ENCODE results near the gene GPHN.
"Not testable (repeated sequence)": the region's sequence is repeated elsewhere in the genome, so short reads cannot be mapped to it uniquely, and the experiment has no call there.

The GPHN gene

DNA sequence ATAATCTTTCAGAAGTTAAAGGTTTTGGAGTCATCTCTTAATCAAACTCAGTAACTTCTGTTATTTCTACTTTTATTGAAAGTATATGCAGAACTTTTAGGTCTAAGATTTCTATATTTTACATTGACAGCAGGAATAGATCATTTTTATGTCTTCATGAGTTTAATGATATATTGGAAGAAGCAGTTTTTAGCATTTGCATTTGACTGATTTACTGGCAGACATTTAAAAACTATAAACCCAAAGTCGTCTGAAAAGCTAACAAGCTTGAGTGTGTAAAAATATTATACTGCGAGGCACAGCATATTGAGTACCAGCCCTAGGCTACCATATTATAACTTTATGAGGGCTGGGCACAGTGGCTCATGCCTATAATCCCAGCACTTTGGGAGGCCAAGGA is 467.3 kb downstream of the GPHN start:
- DNase-seq = no peak

DNA sequence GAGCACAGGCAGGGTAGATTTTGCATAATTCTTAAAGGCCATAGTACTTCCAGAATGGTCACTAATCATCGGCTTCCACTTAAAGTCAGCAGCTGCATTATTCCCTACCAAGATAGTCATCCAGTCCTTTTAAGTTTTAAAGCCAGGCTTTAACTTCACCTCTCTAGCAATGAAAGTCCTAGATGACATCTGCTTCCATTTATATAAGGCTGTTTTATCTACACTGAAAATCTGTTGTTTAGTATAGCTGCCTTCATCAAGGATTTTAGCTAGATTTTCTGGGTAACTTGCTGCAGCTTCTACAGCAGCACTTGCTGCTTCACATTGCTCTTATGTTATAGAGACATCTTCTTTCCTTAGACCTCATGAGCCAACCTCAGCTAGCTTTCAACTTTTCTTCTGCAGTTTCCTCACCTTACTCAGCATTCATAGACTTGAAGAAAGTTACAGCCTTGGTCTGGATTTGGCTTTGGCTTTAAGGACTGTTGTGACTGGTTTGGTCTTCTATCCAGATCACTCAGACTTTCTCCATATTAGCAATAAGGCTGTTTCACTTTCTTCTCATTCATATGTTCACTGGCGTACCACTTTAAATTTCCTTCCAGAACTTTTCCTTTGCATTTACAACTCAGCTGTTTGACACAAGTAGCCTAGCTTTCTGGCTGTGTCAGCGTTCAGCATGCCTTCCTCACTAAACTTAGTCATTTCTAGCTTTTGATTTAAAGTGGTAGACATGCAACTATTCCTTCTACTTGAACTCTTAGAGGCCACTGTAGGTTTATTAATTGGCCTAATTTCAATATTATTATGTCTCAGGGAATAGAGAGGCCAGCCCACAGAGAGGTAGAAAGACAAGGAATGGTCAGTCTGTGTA is 471.4 kb downstream of the GPHN start:
- no peak for DNase-seq

DNA sequence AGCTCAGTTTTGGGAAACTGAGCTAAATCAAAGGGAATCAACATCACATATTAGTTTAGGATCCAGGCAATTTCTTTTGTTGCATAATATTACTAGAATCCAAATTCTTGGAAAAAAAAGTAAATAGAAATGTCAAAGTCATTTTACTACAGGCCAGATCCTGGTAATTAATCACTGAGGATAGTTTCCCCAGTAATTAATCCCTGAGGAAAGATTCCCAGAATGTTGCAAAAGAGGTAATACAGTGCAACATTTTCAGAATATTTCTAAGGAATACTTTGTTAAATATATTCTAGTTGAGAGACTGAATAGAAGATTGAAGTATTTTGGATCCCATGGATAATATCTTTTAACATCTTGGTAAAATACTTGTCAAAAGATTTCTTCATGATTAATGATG is 474.3 kb downstream of the GPHN start:
- DNase-seq = no peak

DNA sequence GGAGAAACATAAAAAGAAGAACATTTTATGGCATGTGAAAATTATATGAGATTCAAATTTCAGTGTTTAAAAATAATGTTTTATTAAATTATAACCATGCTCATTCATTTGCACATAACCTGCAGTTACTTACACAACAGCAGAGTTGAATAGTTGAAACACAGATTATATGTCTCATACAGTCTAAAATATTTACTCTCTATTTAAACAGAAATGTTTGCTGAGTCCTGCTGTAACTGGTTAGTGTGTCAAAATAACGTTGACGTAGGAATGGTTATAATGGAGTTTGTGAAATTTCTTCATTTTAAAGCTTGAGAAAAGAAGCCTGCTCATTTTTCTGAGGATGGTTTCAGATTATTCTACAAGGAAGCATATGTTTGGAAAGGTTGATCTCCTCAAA is 484.8 kb downstream of the GPHN start:
- no peak for DNase-seq

DNA sequence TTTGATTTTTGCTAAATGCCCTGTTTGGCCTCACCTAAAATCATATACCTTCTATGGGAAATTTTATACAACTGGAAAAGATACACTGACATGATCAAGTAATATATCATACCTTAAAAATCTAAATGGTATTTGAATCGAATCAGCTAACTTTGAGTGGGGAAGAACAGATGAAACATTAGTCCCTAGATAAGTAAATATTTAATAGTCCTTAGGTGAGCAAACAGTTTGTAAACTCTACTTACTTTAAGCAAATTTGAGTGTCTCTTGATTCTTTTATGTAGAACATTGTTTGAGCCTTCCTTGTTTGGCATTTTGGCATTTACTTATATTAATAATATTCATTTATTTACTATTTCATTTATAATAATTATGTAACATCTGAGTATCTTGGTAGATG is 485.6 kb downstream of the GPHN start:
- no peak for DNase-seq

DNA sequence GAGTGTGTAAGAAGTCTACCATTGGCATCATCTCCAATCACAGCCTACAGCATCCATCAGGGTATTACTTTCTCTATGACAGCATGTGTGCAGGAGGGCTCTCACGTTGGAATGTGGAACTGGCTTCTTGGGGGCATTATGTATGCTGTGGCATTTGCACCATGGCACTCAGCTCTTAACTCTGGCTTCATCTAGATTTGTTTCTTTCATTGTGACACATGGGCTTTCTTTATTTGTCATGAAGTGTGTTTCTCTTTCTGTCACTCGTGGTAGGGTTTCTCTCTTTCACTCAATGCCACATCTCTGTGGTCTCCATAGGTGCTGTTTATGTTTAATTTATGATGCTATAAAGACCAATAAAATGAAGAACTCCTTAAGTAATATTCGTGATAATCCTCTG is 490.1 kb downstream of the GPHN start:
- no peak for DNase-seq

DNA sequence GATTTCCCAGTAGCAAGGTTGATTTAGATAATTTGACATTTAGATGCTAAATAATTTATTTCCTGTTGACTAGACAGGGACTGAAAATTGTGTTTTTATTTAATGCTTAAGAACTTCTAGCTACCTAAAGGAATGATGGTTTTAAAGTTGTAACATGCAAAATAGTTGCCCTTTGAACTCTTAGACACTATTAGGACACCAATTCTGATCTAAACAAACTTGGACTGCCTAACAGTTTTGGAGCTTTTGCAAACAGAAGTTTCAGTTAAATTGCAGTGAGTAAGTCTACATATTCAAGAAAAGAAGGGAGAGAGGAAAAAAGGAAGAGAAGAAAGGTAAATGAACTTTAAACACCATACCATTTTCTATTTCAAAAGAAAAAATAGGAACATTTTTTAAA is 492.0 kb downstream of the GPHN start:
- no peak for DNase-seq

DNA sequence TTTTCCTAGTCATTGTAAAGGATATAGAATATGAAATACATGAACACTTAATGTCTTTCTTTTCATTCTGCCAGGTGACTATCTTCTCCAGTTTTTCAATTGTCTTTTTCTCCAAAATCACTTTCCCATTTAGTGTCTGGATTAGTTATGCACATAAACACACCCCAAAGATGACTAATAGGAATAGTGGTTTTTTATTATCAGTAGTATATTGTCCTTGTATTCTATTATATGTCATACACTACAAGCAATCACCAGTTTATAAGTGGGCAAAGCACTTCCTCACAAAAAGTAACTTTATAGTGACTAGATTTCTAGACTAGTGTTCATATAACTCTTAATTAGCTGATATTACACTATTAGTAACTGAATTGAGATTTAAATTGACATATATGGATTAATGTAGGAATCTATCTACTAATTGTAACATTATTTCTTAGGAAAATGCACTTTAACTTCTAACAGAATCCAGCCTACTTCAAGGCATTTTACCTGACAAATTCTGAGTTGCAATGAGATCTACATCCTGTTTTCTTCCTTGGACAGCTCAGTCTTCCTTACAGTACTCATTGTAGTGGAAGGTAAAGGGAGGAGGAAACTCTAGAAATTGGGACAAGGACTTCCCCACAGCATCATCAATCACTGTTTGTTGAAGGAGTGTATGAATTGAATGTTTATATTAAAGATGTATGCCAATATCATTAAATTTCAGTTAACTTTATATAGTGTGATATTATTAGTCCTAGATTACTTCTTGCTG is 495.2 kb downstream of the GPHN start:
- no peak for DNase-seq

DNA sequence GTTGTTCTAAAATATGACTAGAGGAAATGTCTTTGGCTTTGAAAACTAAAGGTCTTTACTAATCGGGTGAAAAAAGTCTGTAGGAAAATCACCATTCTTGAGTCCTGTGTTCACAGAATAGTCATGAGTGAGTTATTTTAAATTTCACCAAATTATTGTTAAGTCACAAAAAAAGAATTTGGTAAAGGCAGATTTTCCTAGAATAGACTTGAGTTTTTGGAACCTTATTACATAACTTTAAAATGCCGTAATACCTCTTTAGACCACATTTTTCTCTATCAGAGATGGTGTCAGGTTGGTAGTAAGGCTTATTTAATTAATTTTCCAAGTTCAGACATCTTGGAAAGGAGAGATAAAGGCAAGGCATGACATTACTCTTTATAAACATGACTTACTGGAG is 496.6 kb downstream of the GPHN start:
- DNase-seq = no peak

DNA sequence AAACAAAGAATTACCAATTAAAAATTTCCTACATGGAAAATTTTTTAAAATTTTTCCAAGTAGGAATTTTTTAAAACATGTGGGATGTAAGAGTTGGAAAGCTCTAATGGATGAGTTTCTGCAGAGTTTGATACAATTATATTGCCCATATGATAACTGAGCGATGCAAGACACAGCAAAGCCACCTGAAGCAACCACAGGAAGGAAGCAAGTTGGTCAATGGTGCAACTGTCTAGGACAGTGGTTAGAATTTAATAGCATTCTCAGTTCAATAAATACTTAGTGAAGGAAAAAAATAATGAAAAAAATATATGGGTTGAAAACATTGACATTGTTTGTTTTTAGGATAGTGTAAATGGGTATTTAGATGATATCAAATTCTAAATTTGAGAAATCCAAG is 502.7 kb downstream of the GPHN start:
- no peak for DNase-seq

DNA sequence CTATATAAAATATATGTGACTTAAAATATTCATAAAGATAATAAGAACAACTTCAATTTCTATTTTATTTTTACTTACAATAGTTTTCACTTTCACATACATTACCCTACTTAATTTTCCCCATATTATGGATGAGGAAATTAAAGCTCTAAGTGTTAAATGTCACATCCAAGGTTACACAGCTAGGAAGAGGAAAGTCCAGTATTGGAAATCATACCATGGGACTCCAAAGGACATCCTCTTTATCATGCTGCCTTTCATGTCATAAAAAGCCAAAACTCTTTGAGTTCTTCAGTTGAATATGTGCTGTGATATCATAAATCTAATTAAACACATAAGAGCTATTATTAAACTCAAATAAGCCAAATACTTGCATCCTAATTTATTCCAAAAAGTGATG is 508.9 kb downstream of the GPHN start:
- no peak for DNase-seq

DNA sequence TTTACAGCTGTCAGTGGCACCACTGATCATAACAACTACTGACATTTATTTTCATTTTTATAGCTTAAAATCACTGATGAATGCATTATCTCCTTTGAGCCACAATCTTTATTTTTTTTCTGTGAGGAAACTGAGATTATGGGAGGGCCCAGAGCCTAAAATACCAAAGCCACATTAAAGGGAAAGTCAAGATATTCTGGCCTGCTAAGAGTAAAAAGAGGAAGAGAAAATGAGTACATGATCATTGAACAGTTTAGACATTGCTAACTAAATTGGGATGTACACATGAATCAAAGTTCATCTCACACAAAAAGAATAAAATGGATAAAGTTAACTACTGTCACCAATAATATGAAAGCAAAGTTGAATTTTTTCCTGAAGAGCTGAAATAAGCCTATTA is 510.8 kb downstream of the GPHN start:
- no peak for DNase-seq

DNA sequence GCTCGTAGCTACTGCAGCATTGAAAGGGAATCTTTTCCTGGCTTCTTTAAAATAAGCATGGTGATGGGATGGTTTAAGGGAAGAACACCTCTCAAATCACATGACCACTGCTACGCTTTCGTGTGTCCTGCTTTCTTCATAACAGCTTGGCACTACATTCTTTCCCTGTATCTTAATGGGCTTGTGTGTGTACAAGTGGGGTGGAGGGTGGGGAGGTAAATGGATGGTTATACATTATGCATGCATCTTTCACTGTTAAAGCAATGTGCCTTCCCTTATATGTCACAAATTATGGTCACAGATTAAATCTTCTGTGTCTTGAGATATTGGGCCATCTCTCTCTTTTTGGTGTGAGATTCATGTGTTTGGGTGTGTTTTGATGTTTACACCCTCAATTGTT is 511.8 kb downstream of the GPHN start:
- DNase-seq = no peak

DNA sequence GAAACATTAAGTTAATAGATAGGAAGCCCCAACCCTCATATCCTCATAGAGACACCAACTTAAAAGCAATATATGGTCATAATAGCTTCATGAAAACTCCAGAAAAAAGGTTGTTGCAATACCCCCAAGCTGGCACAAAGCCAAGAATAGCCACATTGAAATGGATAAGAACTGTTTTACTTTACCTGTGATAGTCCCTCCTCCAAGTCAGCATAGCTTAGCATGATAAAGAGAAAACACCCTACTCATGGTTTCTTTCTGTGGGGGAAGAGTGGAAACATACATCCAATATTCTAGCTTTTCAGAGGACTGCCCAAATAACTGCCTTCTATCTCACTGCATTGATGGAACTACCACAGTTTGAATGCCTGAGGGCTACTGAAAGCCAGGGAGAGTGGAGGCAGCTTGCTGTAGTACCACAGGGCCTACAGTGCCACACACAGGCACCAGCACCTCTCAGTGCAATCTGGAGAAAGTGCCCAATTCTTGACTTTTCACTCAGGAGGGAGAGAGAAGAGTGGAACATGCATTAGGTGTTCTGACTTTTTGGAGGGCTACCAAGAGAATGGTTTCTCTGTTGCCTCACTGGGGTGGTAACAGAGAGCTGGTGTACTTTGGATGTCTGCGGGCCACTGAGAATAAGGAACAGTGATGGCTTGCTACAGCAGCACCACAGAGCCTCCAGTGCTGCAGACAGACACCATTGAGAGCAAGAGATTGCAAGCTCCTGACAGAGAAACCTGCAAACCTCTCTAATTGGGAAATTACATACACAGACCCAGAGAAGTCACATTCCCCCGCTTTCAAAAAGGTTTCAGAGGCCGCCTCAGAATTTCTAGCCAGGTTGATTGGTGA is 524.2 kb downstream of the GPHN start:
- no peak for DNase-seq

DNA sequence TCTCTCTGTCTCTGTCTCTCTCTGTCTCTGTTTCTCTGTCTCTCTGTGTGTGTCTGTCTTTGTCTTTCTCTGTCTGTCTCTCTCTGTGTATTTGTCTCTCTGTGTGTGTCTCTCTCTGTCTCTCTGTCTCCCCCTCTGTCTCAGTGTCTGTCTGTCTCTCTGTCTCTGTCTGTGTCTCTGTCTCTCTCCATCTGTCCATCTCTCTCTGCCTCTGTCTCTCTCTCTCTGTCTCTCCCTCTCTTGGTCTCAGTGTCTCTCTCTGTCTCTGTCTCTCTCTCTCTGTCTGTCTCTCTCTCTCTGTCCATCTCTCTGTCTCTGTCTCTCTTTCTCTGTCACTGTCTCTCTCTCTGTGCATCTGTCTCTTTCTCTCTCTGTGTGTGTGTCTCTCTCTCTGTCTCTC is 537.5 kb downstream of the GPHN start:
- DNase-seq = no peak

DNA sequence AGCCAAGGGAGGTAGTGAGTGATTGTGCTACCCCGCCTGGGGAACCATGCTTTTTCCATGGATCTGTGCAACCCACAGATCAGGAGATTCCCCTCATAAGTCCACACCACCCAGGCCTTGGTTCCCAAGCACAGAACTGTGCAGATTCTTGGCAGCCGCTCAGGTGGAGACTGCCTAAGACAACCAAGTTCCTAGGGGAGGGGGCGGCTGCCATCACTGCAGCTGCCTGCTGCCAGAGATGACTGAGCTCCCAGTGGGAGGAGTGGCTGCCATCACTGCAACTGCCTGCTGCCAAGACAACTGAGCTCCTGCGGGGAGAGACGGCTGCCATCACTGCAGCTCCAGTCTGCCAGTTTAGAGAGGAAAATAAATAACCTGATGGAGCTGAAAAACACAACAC is 542.9 kb downstream of the GPHN start:
- DNase-seq = no peak

DNA sequence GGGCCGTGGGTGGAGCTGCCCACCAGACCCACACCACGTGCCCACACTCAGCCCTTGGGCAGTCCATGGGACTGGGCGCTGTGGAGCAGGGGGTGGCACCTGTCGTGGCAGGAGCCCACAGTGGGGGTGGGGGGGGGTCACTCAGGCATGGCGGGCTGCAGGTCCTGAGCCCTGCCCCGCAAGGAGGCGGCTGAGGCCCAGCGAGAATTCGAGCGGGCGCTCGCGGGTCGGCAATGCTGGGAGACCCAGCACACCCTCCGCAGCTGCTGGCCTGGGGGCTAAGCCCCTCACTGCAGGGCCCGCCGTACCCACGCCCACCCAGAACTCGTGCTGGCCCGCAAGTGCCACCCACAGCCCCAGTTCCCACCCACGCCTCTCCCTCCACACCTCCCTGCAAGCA is 548.7 kb downstream of the GPHN start:
- DNase-seq = no peak

DNA sequence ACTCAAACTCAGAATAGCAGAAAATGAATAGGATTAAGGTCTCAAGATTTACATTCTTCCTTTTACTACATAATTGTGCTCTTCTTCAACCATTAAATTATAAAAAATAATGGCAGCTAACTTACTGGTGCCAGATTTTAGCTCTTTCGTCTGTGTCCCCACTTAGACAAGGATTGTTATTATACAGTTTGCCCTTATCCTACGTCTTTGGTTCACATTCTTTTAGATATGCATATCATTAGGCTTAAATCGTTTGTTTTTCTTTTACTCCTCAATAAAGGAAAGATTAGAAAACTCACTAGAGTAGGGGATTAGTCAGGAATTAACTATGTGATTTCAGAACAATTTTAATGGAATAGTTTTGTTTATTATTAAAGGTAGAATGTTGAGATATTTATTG is 551.6 kb downstream of the GPHN start:
- no peak for DNase-seq

DNA sequence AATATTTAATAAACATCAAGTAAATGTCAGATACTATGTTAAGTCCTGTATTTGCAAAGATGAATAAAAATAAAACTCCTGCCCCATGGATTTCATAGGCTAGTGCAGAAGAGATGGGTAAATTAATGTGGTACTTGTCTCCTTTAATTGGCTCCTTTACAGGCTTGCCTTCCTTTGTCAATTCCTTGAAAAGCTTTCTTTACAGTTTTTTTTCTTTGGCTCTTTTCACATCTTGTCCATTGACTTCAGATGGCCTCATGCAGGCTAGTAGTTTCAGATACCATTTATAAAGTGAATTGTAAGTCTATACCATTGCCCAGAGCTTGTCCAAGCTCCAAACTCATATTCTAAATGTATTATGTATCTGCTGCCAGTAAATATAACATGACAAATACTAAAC is 552.6 kb downstream of the GPHN start:
- DNase-seq = no peak

DNA sequence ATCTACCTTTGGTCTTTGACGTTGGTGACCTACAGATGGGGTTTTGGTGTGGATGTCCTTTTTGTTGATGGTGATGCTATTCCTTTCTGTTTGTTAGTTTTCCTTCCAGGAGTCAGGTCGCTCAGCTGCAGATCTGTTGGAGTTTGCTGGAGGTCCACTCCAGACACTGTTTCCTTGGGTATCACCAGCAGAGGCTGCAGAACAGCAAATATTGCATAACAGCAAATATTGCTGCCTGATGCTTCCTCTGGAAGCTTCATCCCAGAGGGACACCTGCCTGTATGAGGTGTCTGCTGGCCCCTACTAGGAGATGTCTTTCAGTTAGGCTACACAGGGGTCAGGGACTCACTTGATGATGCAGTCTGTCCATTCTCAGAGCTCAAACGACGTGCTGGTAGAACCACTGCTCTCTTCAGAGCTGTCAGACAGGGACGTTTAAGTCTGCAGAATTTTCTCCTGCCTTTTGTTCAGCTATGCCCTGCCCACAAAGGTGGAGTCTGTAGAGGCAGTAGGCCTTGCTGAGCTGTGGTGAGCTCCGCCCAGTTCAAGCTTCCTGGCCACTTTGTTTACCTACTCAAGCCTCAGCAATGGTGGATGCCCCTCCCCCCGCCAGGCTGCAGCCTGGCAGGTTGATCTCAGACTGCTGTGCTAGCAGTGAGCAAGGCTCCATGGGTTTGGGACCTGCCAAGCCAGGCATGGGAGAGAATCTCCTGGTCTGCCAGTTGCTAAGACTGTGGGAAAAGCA is 559.3 kb downstream of the GPHN start:
- not testable (repeated sequence) for DNase-seq

DNA sequence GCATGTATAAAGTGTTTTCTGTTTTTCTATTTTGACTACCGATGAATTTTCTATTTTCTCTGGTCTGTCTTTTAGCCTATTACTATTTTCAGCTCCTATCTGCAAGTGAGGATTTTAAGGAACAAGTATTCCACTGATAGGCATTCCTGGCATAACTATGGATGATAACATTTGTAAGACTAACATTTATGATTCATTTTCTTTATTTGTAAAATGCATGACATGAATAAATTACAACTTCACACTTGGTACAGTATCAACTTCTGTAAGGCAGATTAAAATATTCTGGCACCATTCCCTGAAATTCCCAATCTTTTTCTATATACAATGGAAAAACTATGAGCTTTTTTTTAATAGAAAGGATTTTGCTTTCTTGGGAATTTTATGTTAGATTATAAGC is 560.3 kb downstream of the GPHN start:
- DNase-seq = no peak

DNA sequence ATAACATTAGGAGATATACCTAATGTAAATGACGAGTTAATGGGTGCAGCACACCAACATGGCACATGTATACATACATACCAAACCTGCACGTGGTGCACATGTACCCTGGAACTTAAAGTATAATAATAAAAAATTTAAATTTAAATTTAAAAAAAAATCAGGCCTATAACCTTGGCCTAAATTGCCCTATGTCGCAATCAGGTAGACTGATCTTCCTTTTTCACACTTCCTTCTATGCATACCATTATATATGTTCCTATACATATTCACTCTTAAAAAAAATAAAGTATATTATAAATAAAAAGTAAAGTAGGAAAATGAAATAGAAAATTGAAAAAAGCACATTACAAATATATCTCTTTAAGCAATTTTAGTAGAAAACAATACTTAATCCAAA is 563.6 kb downstream of the GPHN start:
- no peak for DNase-seq

DNA sequence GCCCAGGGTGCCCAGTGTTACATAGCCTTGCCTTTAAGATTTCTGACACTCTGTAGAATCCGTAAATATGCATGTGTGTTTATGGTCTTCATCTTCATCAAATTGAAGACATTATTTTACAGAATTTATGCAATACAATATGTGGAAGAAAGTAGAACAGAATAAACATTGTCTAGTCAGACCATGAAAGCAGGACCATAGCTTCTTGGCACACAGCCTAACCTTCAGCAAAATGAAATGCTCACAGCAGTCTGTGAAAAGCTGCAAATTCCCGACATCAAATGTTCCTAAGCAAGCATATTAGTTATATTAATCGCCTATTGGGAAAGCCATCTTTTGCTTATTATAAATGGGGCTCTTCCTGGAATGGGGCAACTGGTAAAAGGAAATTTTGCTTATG is 570.0 kb downstream of the GPHN start:
- DNase-seq = no peak
